ENCODE measurements around the gene EEF1AKMT2.

DNA sequence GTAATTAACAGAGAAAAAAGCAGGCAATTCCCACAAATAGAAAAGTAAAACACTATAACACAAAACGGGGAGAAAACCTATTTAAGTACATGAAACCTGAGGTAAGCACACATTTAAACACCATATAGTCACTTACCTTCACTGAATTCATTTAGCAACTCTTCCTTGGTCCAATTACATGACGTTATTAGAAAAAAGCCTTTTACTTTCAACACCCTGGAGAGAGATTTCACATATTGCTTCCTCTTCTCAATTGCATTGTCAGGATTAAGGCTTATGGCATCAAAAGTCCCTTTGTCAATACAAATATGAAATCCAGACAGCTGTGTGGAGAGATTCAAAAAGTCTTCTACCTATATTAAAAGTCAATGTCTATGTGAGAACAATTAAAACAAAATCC lies 26.4 kb downstream of the EEF1AKMT2 start:
- TF ChIP-seq FOXM1 (IDR thresholded peaks at IDR 0.05; ENCODE audit: borderline replicate concordance): no peak
- no peak for TF ChIP-seq ELF4 (IDR thresholded peaks at IDR 0.05)
- TF ChIP-seq SP1 (IDR thresholded peaks at IDR 0.05): no peak
- TF ChIP-seq TARDBP (IDR thresholded peaks at IDR 0.05): no peak
- TF ChIP-seq SUZ12 (IDR thresholded peaks at IDR 0.05): no peak
- no peak for TF ChIP-seq FOXK2 (IDR thresholded peaks at IDR 0.05)
- TF ChIP-seq FOXA1 (IDR thresholded peaks at IDR 0.05): no peak
- TF ChIP-seq NFRKB (IDR thresholded peaks at IDR 0.05): no peak
- TF ChIP-seq, protein P1, sequence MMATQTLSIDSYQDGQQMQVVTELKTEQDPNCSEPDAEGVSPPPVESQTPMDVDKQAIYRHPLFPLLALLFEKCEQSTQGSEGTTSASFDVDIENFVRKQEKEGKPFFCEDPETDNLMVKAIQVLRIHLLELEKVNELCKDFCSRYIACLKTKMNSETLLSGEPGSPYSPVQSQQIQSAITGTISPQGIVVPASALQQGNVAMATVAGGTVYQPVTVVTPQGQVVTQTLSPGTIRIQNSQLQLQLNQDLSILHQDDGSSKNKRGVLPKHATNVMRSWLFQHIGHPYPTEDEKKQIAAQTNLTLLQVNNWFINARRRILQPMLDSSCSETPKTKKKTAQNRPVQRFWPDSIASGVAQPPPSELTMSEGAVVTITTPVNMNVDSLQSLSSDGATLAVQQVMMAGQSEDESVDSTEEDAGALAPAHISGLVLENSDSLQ (IDR thresholded peaks at IDR 0.05): no peak

All from HEK293T (cell line).